SU-DHL-6 (cell line): ENCODE results near the gene RPTOR.
"Not testable (repeated sequence)": the region's sequence is repeated elsewhere in the genome, so short reads cannot be mapped to it uniquely, and the experiment has no call there.

Experiments used
- H2AFZ ChIP-seq: fragments of 200-600 bp; sonication (generic); 2 replicates; pipeline ENCODE4 v1.6.1; 2014; ENCODE audit warnings: low read depth, mild to moderate bottlenecking, moderate library complexity, mixed read lengths, antibody characterized with exemption, low read length; ENCODE audit not compliant: severe bottlenecking
- H3F3A ChIP-seq: fragments of 200-600 bp; shearing (Covaris generic); 2 replicates; pipeline ENCODE4 v1.6.0; 2016; ENCODE audit warnings: antibody characterized with exemption, mild to moderate bottlenecking; ENCODE audit not compliant: insufficient read depth
- H3K27ac ChIP-seq: fragments of 200-600 bp; sonication (generic); 2 replicates; pipeline ENCODE4 v1.5.1; 2016; ENCODE audit warnings: low read depth, mild to moderate bottlenecking, low read length, moderate library complexity, mixed read lengths
- H3K27me3 ChIP-seq: fragments of 200-600 bp; sonication (generic), shearing (Covaris generic); 2 replicates; pipeline ENCODE4 v1.6.0; 2014; ENCODE audit warnings: mild to moderate bottlenecking, low read length
- H3K36me3 ChIP-seq: fragments of 200-600 bp; sonication (generic); 2 replicates; pipeline ENCODE4 v1.6.1; 2014; ENCODE audit warnings: mild to moderate bottlenecking, low read length, mixed read lengths
- H3K4me2 ChIP-seq: fragments of 300-600, 200-600 bp; shearing (Covaris generic), sonication (generic); 2 replicates; pipeline ENCODE4 v1.6.0; 2014; ENCODE audit warnings: low read length, low read depth, mild to moderate bottlenecking; ENCODE audit not compliant: poor library complexity, severe bottlenecking
- H3K4me3 ChIP-seq: fragments of 200-600 bp; sonication (generic); 2 replicates; pipeline ENCODE4 v1.5.1; 2014; ENCODE audit warnings: antibody characterized with exemption, low read length, mild to moderate bottlenecking, mixed read lengths; ENCODE audit not compliant: insufficient read depth, poor library complexity, severe bottlenecking
- H3K79me2 ChIP-seq: fragments of 200-600 bp; sonication (generic); 2 replicates; pipeline ENCODE4 v1.6.1; 2014; ENCODE audit warnings: mild to moderate bottlenecking, low read length, moderate library complexity; ENCODE audit not compliant: insufficient read depth
- H3K9ac ChIP-seq: fragments of 200-600 bp; sonication (generic); 2 replicates; pipeline ENCODE4 v1.7.0; 2014; ENCODE audit warnings: mild to moderate bottlenecking, low read length
- H3K9me2 ChIP-seq: fragments of 200-600 bp; sonication (generic); replicated peaks from 2 replicates; pipeline ENCODE4 v1.6.1; 2014; ENCODE audit warnings: low read length; ENCODE audit not compliant: insufficient read depth
- H3K9me3 ChIP-seq: fragments of 200-600 bp; sonication (generic); 2 replicates; pipeline ENCODE4 v1.6.1; 2014; ENCODE audit warnings: low read length, mixed read lengths; ENCODE audit not compliant: insufficient read depth
- H4K20me1 ChIP-seq: fragments of 200-600 bp; sonication (generic); 2 replicates; pipeline ENCODE4 v1.6.1; 2014; ENCODE audit warnings: low read depth, mild to moderate bottlenecking, antibody characterized with exemption, low read length, moderate library complexity, mixed read lengths
- CTCF ChIP-seq: fragments of 200-600 bp; sonication (generic); IDR thresholded peaks from one replicate; pipeline ENCODE4 v1.5.1; 2017; ENCODE audit warnings: antibody characterized with exemption, mild to moderate bottlenecking, low read length, moderate library complexity; ENCODE audit not compliant: insufficient read depth, poor library complexity, severe bottlenecking
- EZH2phosphoT487 ChIP-seq: fragments of 200-600 bp; sonication (generic), shearing (Covaris generic); conservative IDR thresholded peaks from 2 replicates; pipeline ENCODE4 v1.6.1; 2018; ENCODE audit warnings: mild to moderate bottlenecking, antibody characterized with exemption, low read length, moderate library complexity, mixed read lengths

Gene RPTOR

GRCh38 chr17:80625627-80626026 is 81.0 kb downstream of the RPTOR start:
- Histone ChIP-seq H3K27me3 (no peaks in the 10 kb centered on the region), H3K27ac (no peak overlapping the region), H2AFZ (no peak overlapping the region), H3K79me2 (peaks cover 22% of the 10 kb centered on the region), H3F3A (no peaks in the 10 kb centered on the region), H3K4me2 (no peak overlapping the region), H3K36me3 (no peaks in the 10 kb centered on the region), H3K9me3 (no peaks in the 10 kb centered on the region), H4K20me1 (no peaks in the 10 kb centered on the region), H3K9ac (no peak overlapping the region), H3K4me3 (no peak overlapping the region), H3K9me2 (no peaks in the 10 kb centered on the region)
- TF ChIP-seq EZH2phosphoT487 (no peak), CTCF (no peak)

DNA sequence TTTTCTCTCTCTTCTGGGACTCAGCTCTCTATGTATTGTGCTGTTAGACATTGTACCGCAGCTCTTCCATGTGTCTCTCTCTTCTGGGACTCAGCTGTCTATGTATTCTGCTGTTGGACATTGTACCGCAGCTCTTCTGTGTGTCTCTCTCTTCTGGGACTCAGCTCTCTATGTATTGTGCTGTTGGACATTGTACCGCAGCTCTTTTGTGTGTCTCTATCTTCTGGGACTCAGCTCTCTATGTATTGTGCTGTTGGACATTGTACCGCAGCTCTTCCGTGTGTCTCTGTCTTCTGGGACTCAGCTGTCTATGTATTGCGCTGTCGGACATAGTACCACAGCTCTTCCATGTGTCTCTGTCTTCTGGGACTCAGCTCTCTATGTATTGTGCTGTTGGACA is 84.2 kb downstream of the RPTOR start:
- H3K27ac ChIP-seq, H2AFZ ChIP-seq, H3K4me3 ChIP-seq, H3K4me2 ChIP-seq, H3K9me3 ChIP-seq, H3F3A ChIP-seq, H3K27me3 ChIP-seq, H3K79me2 ChIP-seq, H3K9me2 ChIP-seq, H3K9ac ChIP-seq, H4K20me1 ChIP-seq, H3K36me3 ChIP-seq: not testable (repeated sequence)

DNA sequence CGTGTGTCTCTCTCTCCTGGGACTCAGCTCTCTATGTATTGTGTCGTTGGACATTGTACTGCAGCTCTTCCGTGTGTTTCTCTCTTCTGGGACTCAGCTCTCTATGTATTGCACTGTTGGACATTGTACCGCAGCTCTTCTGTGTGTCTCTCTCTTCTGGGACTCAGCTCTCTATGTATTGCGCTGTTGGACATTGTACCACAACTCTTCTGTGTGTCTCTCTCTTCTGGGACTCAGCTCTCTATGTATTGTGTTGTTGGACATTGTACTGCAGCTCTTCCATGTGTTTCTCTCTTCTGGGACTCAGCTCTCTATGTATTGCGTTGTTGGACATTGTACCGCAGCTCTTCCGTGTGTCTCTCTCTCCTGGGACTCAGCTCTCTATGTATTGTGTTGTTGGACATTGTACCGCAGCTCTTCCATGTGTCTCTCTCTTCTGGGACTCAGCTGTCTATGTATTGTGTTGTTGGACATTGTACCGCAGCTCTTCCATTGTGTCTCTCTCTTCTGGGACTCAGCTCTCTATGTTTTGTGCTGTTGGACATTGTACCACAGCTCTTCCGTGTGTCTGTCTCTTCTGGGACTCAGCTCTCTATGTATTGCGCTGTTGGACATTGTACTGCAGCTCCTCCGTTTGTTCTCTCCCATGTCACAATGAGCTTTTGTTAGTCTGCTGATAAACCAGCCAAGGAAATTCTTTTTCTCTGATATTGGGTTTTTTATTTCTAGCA is 84.8 kb downstream of the RPTOR start:
- no peak overlapping the region for H3K9ac ChIP-seq
- TF ChIP-seq CTCF (no peak), EZH2phosphoT487 (no peak)

GRCh38 chr17:80630560-80631120 is 86.0 kb downstream of the RPTOR start:
- Histone ChIP-seq H4K20me1 (no peaks in the 10 kb centered on the region), H3K9ac (no peak overlapping the region), H2AFZ (no peak overlapping the region), H3K4me3 (no peak overlapping the region), H3K36me3 (no peaks in the 10 kb centered on the region), H3K27me3 (no peaks in the 10 kb centered on the region), H3K27ac (no peak overlapping the region), H3F3A (no peaks in the 10 kb centered on the region), H3K9me3 (no peaks in the 10 kb centered on the region), H3K9me2 (no peaks in the 10 kb centered on the region), H3K79me2 (peaks cover 16% of the 10 kb centered on the region; the same call in 1 of the 2 replicates), H3K4me2 (no peak overlapping the region)
- TF ChIP-seq EZH2phosphoT487: no peak
- no peak for TF ChIP-seq CTCF

More for the DNA sequence above, 84.8 kb downstream of the RPTOR start:
- Histone ChIP-seq H3K79me2 (peaks cover 7% of the 10 kb centered on the region; the same call in 1 of the 2 replicates), H3K36me3 (no peaks in the 10 kb centered on the region), H3K4me2 (no peak overlapping the region), H3K27me3 (no peaks in the 10 kb centered on the region), H3K4me3 (no peak overlapping the region), H3K9me3 (no peaks in the 10 kb centered on the region), H3K9me2 (no peaks in the 10 kb centered on the region), H3F3A (no peaks in the 10 kb centered on the region), H3K27ac (no peak overlapping the region), H2AFZ (no peak overlapping the region), H4K20me1 (no peaks in the 10 kb centered on the region)
